Smooth muscle cell (in vitro differentiated cells): ENCODE data around the gene MPC1L. TPM values are rescaled to one million over a fixed set of nuclear protein-coding genes. Genes with fewer than 3 reads are reported as not detected.

ENCODE experiments used
- DNase-seq: peaks from one replicate; lab custom pipeline; 2025; ENCODE audit not compliant: unreplicated experiment; lab: John Stamatoyannopoulos, UW
- H2AFZ ChIP-seq: fragments of 200-600 bp; sonication (generic); 2 replicates; pipeline ENCODE4 v1.6.0; 2016; ENCODE audit warnings: antibody characterized with exemption, low read depth, mild to moderate bottlenecking
- H3F3A ChIP-seq: fragments of 200-600 bp; sonication (generic); 2 replicates; pipeline ENCODE4 v1.6.0; 2017; ENCODE audit warnings: antibody characterized with exemption, low read depth
- H3K27ac ChIP-seq: fragments of 200-600 bp; sonication (generic); 2 replicates; pipeline ENCODE4 v1.5.1; 2016; ENCODE audit warnings: low read depth, mild to moderate bottlenecking
- H3K27me3 ChIP-seq: fragments of 200-600 bp; sonication (generic); 2 replicates; pipeline ENCODE4 v1.6.1; 2016; ENCODE audit warnings: low read depth, mild to moderate bottlenecking
- H3K36me3 ChIP-seq: fragments of 200-600 bp; sonication (generic); 2 replicates; pipeline ENCODE4 v1.5.1; 2016; ENCODE audit warnings: low read depth
- H3K4me1 ChIP-seq: fragments of 200-600 bp; sonication (generic); 2 replicates; pipeline ENCODE4 v1.5.1; 2016; ENCODE audit warnings: low read depth
- H3K4me2 ChIP-seq: fragments of 200-600 bp; sonication (generic); 2 replicates; pipeline ENCODE4 v1.6.0; 2016; ENCODE audit warnings: mild to moderate bottlenecking
- H3K4me3 ChIP-seq: fragments of 200-600 bp; sonication (generic); 2 replicates; pipeline ENCODE4 v1.5.1; 2016; ENCODE audit warnings: mild to moderate bottlenecking
- H3K79me2 ChIP-seq: fragments of 200-600 bp; sonication (generic); 2 replicates; pipeline ENCODE4 v1.6.0; 2016; ENCODE audit warnings: low read depth, mild to moderate bottlenecking
- H3K9ac ChIP-seq: fragments of 200-600 bp; sonication (generic); 2 replicates; pipeline ENCODE4 v1.6.0; 2016; ENCODE audit warnings: low read depth
- H3K9me3 ChIP-seq: fragments of 200-600 bp; sonication (generic); replicated peaks from 2 replicates; pipeline ENCODE4 v1.5.1; 2016; ENCODE audit warnings: low read depth
- H4K20me1 ChIP-seq: fragments of 200-600 bp; sonication (generic); 2 replicates; pipeline ENCODE4 v1.6.0; 2016; ENCODE audit warnings: low read depth
- WGBS: methylation state at CpG from one replicate; pipeline ENCODE4 v1.1.7; 2016; ENCODE audit warnings: low lambda C conversion rate; 5-methylcytosine and 5-hydroxymethylcytosine counted together
- polyA plus RNA-seq: library from polyadenylated mRNA; unstranded; fragments of >200 nt; fragmentation: Nextera tagmentation; extraction: Ambion mirVana; gene quantifications from 2 replicates; pipeline ENCODE4 v1.2.1, GENCODE V29; 2016
- total RNA-seq: library from RNA; depleted of rRNA; stranded (reverse); fragments of >200 nt; gene quantifications from 2 replicates; pipeline ENCODE4 v1.2.3, GENCODE V29; 2014
- TF ChIP-seq, protein P1 (sequence below): fragments of 200-600 bp; sonication (generic); IDR thresholded peaks from 2 replicates; pipeline ENCODE4 v1.5.1; 2017; ENCODE audit warnings: borderline replicate concordance, mild to moderate bottlenecking, antibody characterized with exemption; ENCODE audit not compliant: insufficient read depth, poor library complexity, severe bottlenecking

Gene MPC1L
- total and polyA plus RNA-seq, 2 experiments from 2014 or later: 1.1 TPM; not detected in 1

DNA sequence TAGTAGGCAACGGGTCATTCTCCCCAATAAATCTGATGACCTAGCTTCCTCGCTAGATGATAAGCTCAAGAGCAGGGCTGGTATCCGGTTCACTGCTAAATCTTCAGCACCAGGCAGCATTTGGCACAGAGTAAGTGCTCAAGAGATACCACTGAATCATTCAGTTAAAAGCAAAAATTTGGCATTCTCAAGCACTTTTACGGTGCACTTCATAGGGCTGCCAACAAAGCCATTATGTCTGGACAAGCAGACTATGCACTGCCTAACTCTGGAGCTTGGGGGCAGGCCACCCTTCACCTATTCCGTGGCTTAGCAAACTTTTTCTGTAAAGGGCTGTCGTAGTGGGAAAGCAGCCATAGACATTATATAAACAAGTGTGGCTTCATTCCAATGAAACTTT, 47.9 kb downstream of the MPC1L start:
- H3K27me3 ChIP-seq: no peaks in the 10 kb centered on the region
- no peaks in the 10 kb centered on the region for H4K20me1 ChIP-seq
- H3F3A ChIP-seq: no peaks in the 10 kb centered on the region
- no peak overlapping the region for H3K4me2 ChIP-seq
- H3K9me3 ChIP-seq: no peaks in the 10 kb centered on the region
- DNase-seq: no peak
- TF ChIP-seq, protein P1, sequence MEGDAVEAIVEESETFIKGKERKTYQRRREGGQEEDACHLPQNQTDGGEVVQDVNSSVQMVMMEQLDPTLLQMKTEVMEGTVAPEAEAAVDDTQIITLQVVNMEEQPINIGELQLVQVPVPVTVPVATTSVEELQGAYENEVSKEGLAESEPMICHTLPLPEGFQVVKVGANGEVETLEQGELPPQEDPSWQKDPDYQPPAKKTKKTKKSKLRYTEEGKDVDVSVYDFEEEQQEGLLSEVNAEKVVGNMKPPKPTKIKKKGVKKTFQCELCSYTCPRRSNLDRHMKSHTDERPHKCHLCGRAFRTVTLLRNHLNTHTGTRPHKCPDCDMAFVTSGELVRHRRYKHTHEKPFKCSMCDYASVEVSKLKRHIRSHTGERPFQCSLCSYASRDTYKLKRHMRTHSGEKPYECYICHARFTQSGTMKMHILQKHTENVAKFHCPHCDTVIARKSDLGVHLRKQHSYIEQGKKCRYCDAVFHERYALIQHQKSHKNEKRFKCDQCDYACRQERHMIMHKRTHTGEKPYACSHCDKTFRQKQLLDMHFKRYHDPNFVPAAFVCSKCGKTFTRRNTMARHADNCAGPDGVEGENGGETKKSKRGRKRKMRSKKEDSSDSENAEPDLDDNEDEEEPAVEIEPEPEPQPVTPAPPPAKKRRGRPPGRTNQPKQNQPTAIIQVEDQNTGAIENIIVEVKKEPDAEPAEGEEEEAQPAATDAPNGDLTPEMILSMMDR: no peak
- H3K4me1 ChIP-seq: no peaks in the 10 kb centered on the region
- H3K27ac ChIP-seq: no peak overlapping the region
- no peak overlapping the region for H3K9ac ChIP-seq
- no peak overlapping the region for H3K4me3 ChIP-seq
- H2AFZ ChIP-seq: no peak overlapping the region
- WGBS: 77% methylated on average over 6 of the region's 6 CpGs
- peaks cover 6% of the 10 kb centered on the region for H3K36me3 ChIP-seq
- no peaks in the 10 kb centered on the region for H3K79me2 ChIP-seq

Other genes starting within 250 kb of the MPC1L start
- 164 and 205 TPM in 2 replicates for gene ATP6AP2, start 42.5 kb upstream of the MPC1L start, total RNA-seq
- gene ATP6AP2, start 42.5 kb upstream of the MPC1L start, polyA plus RNA-seq: 179 and 207 TPM in 2 replicates
- 11.0 and 19.8 TPM in 2 replicates for gene CXorf38, start 24.1 kb downstream of the MPC1L start, total RNA-seq
- gene CXorf38, start 24.1 kb downstream of the MPC1L start, polyA plus RNA-seq: 7.0 and 8.5 TPM in 2 replicates
- gene MED14, start 112.1 kb downstream of the MPC1L start, total RNA-seq: 47.3 and 56.2 TPM in 2 replicates
- gene MED14, start 112.1 kb downstream of the MPC1L start, polyA plus RNA-seq: 9.4 and 14.2 TPM in 2 replicates